ENCODE measurements around the gene LYPLA2. TPM values are rescaled to one million over a fixed set of nuclear protein-coding genes. Genes with fewer than 3 reads are reported as not detected.

Gene LYPLA2
- total and polyA plus RNA-seq, 2 donors (not counting 3 experiments of a cell fraction or from before 2014, with no cell fraction given), result 110 to 137 TPM

DNA sequence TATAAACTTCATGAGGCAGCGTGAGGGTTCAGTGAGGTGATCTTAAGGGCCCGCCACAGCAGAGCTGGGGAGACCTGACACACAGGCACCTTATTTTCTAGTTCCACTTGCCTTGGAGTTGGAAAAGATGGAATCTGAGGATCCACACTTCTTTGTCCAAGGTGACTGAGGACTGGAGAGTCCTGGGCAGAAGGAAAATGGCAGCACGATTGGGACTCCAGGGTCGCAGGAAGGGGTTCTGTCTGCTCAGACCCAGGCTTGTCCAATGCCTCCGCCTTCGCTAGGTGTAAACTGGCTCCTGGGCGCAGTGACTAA is 8.3 kb downstream of the LYPLA2 start:
- peak; percentile 99 for FAIRE-seq
- H3K27me3 ChIP-seq (ENCODE audit: control insufficient read depth in 2 of 2, insufficient read depth in 2 of 2, low read length in 2 of 2), result no peaks in the 10 kb centered on the region
- no peaks in the 10 kb centered on the region for H3K9me1 ChIP-seq (replicated peaks; ENCODE audit: control insufficient read depth, extremely low read depth, insufficient read depth, low read length)
- peaks cover 0 to 31% of the 10 kb centered on the region in 2 experiments for H3K36me3 ChIP-seq (ENCODE audit: control insufficient read depth in 2 of 2, extremely low read depth in 1 of 2, insufficient read depth in 2 of 2, low read length in 2 of 2)
- dilution Hi-C loops (cut with MboI; ENCODE audit: extremely low pct_ligation_motif_present, low sequenced_read_pairs) (no loop called here), intact Hi-C loops (cut with micrococcal nuclease) (loop anchor here (1.0 kb wide), 1 partner anchor 27 kb away; no protein-coding TSS in a partner anchor)
- peak overlapping the region; percentile 62 for H3K27ac ChIP-seq (ENCODE audit: insufficient read depth, low read depth, low read length)
- H3K9ac ChIP-seq (replicated peaks; ENCODE audit: extremely low read depth, insufficient read depth, low read length), result peak overlapping the region; percentile 87
- peaks cover 15% of the 10 kb centered on the region for H3K4me1 ChIP-seq (ENCODE audit: control insufficient read depth, extremely low read depth, insufficient read depth, low read length)
- H3K4me3 ChIP-seq (replicated peaks in 1 of 3; ENCODE audit: insufficient read depth in 1 of 3, low read depth in 1 of 3, low read length in 3 of 3), result peak overlapping the region in 2 of 3 experiments; percentile 6 to 83
- H3K4me2 ChIP-seq (ENCODE audit: insufficient read depth, low read length), result peak overlapping the region; percentile 56
- H2AFZ ChIP-seq (ENCODE audit: low read depth, low read length), result no peak overlapping the region
- DNase-seq (ENCODE audit: low read depth, low spot score), result no peak
- CTCF ChIA-PET, result interaction anchor here (0.7 to 4.6 kb wide), 4 partner anchors 9 to 28 kb away, joined by 3 to 43 read pairs (median 13); partner anchors contain the start of gene PITHD1
- H3K79me2 ChIP-seq (ENCODE audit: control insufficient read depth, insufficient read depth, low read length), result no peaks in the 10 kb centered on the region
- POLR2A ChIA-PET, result interaction anchor here (0.9 to 1.8 kb wide), 3 partner anchors 8 to 21 kb away, joined by 4 to 7 read pairs (median 5); partner anchors contain the start of genes LYPLA2 and PITHD1
- no TSS peak for BruUV-seq (replicated peaks)
- no peaks in the 10 kb centered on the region for H3K9me3 ChIP-seq (replicated peaks; ENCODE audit: control insufficient read depth, insufficient read depth, low read length)
- TF ChIP-seq EZH2 (IDR thresholded peaks at IDR 0.05; ENCODE audit: borderline replicate concordance, low read depth, low read length, severe bottlenecking) (no peak), MYC (IDR thresholded peaks at IDR 0.05; ENCODE audit: low read depth, low read length) (no peak), POLR2A (IDR thresholded peaks at IDR 0.05; ENCODE audit: low read depth, low read length) (no peak), JUN (IDR thresholded peaks at IDR 0.05; ENCODE audit: borderline replicate concordance, insufficient read depth, insufficient read length, low read depth) (no peak), MAX (IDR thresholded peaks at IDR 0.05; ENCODE audit: insufficient read depth, insufficient read length) (no peak), FOS (IDR thresholded peaks at IDR 0.05; ENCODE audit: borderline replicate concordance, insufficient read depth, low read length) (no peak), POLR2AphosphoS5 (IDR thresholded peaks at IDR 0.05; ENCODE audit: insufficient read depth, low read depth, low read length) (no peak), GATA2 (IDR thresholded peaks at IDR 0.05; ENCODE audit: insufficient read depth, insufficient read length, low read depth, low read length) (no peak), CTCF (IDR thresholded peaks at IDR 0.05; ENCODE audit: extremely low read depth in 1 of 2, insufficient read depth in 1 of 2, low read depth in 1 of 2, low read length in 2 of 2) (no peak)
- H4K20me1 ChIP-seq (replicated peaks; ENCODE audit: control insufficient read depth, extremely low read depth, insufficient read depth, low read length), result no peaks in the 10 kb centered on the region
